EL (cell line): ENCODE measurements around the gene PIP5KL1.
A peak's percentile ranks its signal among the peaks of the same experiment; 100 is the strongest.

Experiments used
- DNase-seq: peaks from one replicate; pipeline ENCODE4 v3.0.0-alpha.2; 2016

Gene PIP5KL1

GRCh38 chr9:127928676-127929624 lies 1.6 kb downstream of the PIP5KL1 start:
- peak; percentile 32 for DNase-seq

DNA sequence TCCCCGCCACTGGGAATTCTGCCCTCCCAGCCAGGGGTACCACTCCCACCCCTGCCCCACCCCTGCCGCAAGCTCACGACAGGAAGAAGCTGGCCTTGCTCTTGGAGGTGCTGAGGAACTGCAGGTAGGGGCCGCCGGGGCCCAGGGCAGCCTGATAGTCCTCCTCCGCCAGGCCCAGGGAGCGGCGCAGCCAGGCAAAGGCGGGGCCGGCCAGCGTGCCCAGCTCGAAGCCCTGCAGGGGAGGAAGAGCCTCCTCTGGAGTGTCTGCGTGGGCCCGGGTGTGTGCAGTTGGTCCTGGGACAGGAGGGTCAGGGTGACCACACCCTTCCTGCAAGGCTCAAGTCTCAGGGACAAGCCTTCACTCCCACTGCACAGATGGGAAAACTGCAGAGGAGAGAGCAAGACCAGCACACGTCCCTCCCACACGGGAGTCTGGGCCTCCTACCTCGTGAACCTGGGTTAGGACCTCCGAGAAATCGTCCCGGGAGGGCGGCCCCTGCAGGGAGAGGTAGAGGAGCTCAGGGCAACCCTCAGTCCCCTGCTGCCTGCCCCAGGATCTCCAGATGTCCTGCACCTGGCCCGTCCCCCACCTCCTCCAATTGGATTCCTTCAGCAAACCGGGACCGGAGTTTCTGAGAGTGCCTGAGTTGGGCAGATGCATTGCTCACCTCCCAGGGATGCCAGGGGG lies 2.4 kb downstream of the PIP5KL1 start:
- no peak for DNase-seq

DNA sequence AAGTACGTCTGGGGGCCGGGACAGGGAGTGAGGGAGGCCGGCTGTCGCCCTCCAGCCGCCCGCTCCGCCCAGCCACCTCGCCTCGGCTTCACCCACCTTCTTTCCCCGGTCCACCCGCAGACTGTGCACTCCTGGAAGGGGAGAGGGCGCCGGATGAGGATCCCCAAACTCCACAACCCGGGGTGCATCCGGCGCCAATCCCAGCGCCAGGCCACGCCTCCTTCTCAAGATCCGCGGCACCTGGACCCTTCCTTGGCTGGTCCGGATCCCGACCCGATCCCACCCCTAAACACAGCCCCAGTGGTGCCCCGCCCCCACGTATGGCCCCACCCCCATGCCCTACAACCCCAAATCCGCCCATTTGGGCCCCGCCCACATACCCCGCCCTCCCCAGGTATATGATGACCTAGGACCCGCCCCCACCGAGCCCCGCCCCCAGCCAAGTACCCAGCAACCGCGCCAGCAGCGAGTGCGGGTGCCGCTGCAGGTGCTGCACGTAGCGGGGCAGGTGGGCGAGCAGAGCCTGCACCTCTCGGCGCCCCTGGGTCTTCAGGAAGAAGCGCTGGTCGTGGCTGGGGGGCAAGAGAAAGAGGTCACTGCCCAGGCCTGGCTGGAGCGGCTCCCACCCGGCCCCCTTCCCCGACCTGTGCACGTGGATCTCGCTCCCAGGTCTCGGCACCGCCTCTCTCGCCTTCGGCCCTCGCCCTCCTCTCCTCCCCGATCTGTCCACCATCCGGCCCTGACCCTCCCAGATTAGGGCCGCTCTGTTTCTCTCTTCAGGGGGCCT lies 3.2 kb downstream of the PIP5KL1 start:
- no peak for DNase-seq

DNA sequence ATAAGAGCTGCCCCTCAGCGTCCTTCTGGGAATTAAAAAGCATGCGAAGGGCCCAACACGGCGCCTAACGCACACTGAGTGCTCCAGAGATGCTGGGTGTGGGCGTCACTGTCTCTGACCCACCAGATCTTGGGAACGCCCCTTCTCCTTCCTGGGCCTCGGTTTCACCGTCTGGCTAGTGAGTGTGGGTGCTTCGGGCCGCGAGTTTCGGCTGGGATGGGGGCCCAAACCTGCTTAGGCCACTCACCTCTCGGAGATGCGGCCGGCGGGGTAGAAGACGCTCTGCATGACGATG lies 3.7 kb downstream of the PIP5KL1 start:
- DNase-seq = no peak

DNA sequence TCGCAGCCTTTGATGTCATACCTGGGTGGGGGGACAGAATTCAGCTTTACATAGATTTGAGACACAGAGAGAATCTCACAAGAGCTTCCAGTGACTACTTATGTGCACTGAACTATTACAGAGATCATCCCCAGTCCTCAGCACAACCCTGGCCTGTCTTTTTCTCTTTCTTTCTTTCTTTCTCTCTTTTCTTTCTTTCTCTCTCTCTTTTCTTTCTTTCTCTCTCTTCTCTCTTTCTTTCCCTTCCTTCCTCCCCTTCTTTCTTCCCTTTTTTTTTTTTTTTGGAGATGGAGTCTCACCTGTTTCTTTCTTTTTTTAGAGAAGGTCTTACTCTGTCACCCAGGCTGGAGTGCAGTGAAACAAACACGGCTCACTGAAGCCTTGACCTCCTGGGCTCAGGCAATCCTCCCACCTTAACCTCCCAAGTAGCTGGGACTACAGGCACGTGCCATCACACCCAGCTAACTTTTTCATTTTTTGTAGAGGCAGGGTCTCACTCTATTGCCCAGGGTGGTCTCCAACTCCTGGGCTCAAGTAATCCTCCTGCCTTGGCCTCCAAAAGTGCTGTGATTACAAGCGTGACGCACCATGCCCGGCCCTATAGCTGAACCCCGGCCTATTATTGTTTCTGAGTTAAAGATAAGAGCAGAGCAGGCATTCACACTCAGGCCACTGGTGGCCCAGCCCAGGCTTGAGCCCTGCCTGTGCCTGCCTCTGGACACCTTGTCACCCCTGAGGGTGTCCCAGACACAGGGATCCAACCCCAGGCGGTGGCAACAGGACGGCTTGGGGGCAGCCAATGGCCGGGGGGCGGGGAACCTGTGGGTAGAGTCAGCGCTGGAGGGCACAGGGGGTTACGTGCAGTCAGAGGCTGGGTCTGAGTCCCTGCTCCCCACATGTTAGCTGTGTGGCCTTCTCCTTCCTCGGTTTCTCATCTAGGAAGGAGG lies 4.3 kb downstream of the PIP5KL1 start:
- no peak for DNase-seq

GRCh38 chr9:127924736-127925444 lies 5.7 kb downstream of the PIP5KL1 start:
- no peak for DNase-seq

DNA sequence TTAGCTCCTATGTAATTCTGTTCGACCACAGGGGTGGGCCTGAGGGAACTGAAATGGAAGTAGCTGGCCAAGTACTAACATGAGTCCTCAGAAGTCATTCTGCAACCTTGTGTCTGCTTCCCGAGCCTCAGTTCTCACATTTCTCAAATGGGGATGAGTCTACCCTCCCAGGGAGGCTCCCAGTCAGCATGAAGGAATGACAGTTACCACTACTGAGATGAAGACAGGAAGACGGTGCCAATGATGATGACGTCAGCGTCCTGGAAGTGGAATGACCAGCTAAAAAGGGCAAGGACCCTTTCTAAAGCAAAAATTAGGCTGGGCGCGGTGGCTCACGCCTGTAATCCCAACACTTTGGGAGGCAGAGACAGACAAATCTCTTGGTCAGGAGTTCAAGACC lies 6.8 kb downstream of the PIP5KL1 start:
- peak; percentile 99 for DNase-seq

- no peak for DNase-seq
Observed at GRCh38 chr9:127923046-127923445, 7.5 kb downstream of the PIP5KL1 start.

DNA sequence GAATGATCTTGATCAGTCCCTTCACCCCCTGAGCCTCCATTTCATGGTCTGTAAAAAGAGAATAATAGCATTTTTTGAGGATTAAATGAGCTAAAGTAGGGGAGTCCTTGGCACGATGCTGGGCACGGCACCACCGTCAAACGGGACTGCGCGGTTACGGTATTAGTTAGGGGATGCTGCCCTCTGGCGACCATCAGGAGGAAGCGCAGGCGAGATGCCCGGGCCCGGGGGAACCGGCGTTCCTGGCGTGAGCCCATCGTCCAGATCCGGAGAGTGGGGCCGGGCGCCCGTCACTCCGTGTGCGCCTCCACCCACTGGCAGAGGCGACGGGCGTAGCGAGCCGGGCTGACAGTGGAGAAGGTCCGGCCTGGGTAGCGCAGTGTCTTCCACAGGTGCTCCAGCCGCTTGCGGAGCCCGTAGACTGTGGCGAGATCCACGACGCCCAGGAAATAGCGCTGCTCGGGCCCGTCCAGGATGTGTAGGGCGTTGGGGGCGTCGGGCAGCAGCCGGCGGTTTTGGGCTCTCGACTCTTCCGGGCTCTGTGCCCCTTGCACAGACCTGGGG lies 8.9 kb downstream of the PIP5KL1 start:
- DNase-seq = peak; percentile 59

- DNase-seq = no peak
Observed at GRCh38 chr9:127920794-127921193, 9.8 kb downstream of the PIP5KL1 start.

GRCh38 chr9:127919253-127919815 lies 11.2 kb downstream of the PIP5KL1 start:
- peak; percentile 99 for DNase-seq

GRCh38 chr9:127918183-127919107 lies 12.1 kb downstream of the PIP5KL1 start:
- peak; percentile 35 for DNase-seq

DNA sequence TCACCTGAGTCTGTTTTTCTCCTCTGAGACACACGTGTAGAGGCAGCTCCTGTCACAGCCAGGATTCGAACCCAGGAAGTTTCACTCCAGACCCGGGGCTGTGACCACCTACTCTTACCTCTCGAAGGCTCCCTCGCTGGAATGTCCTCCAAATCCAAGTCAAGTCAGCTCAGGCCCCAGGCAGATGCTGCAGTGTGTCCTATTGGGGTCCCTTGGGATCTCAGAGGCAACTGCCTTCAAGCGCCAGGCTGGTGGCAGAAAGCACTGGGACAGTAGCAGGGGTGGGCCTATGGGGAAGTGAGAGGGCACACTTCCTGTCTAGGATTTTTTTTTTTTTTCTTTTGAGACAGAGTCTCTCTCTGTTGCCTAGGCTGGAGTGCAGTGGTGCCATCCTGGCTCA lies 13.0 kb downstream of the PIP5KL1 start:
- DNase-seq = no peak

DNA sequence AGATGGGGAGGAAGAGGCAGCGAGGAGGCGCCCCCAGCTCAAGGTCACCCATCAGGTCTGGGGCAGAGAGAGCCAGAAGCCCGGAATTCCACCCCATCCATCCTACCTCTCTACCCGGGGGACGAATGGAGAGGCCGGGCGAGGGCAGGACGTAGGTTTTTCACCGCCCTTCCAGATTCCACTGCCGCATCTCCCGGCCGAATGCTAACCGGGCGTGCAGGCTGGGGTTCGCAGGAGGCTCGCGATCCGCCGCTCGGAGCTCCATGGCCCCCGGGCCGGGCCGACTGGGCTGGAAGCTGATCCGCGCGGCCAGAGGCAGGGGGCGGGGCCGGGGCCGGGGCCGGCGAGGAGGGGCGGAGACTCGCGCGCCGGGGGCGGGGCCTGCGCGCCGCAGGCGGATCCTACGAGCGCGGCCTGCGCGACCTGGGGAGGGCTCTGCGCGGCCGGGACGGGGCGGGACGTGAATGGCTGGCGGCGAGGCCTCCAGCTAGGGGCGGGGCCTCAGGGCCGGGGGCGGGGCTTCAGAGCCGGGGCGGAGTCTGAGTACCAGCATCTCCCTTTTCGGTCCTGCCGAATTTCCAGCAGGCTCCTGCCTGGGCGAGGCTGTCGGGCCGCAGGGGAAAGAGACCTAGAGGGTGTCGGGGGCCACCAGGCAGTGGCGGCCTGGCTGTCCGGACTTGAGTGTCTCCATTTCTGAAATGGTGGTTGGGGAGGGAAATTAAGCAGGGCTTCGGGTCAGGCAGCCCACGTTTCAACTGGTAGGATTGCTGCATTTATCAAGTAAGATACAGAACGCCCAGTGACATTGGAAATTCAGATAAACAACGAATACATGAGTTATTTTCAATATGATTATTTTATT lies 13.6 kb downstream of the PIP5KL1 start, which contains the start of gene ST6GALNAC4:
Gene ST6GALNAC4, minus strand, starts transcription at position 322 of the 862 bp plus-strand sequence. CDS start 622 bp downstream, outside the sequence.
- peak; percentile 91 for DNase-seq

GRCh38 chr9:127915801-127916719 lies 14.5 kb downstream of the PIP5KL1 start:
- DNase-seq = no peak

DNA sequence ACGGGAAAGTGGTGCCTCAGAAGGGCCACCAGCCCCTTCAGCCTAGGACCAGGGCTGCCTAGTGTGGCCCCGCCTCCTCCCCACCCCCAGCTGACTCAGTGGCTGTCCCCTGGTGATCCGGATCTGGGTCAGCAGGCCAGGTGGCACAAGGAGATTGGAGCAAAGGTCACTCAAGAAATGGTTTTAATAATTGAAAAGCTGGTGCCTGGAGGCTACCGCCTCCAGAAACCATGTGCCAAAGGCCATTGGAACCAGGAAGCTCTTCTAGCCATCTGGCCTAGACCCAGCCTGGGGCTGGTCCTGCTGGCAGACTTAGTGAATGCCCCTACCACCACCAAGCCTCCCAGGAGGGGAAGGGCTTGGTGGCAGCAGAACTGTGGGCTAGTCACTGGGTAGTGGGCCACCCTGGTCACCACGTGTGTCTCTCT lies 15.2 kb downstream of the PIP5KL1 start:
- no peak for DNase-seq

GRCh38 chr9:127913682-127914081 lies 16.9 kb downstream of the PIP5KL1 start:
- no peak for DNase-seq
